Smooth muscle cell (in vitro differentiated cells): ENCODE results near the gene RHAG. TPM values are rescaled to one million over a fixed set of nuclear protein-coding genes. Genes with fewer than 3 reads are reported as not detected.

ENCODE experiments used
- DNase-seq: peaks from one replicate; lab custom pipeline; 2025; ENCODE audit not compliant: unreplicated experiment; lab: John Stamatoyannopoulos, UW
- H2AFZ ChIP-seq: fragments of 200-600 bp; sonication (generic); 2 replicates; pipeline ENCODE4 v1.6.0; 2016; ENCODE audit warnings: antibody characterized with exemption, low read depth, mild to moderate bottlenecking
- H3F3A ChIP-seq: fragments of 200-600 bp; sonication (generic); 2 replicates; pipeline ENCODE4 v1.6.0; 2017; ENCODE audit warnings: antibody characterized with exemption, low read depth
- H3K27ac ChIP-seq: fragments of 200-600 bp; sonication (generic); 2 replicates; pipeline ENCODE4 v1.5.1; 2016; ENCODE audit warnings: low read depth, mild to moderate bottlenecking
- H3K27me3 ChIP-seq: fragments of 200-600 bp; sonication (generic); 2 replicates; pipeline ENCODE4 v1.6.1; 2016; ENCODE audit warnings: low read depth, mild to moderate bottlenecking
- H3K36me3 ChIP-seq: fragments of 200-600 bp; sonication (generic); 2 replicates; pipeline ENCODE4 v1.5.1; 2016; ENCODE audit warnings: low read depth
- H3K4me1 ChIP-seq: fragments of 200-600 bp; sonication (generic); 2 replicates; pipeline ENCODE4 v1.5.1; 2016; ENCODE audit warnings: low read depth
- H3K4me2 ChIP-seq: fragments of 200-600 bp; sonication (generic); 2 replicates; pipeline ENCODE4 v1.6.0; 2016; ENCODE audit warnings: mild to moderate bottlenecking
- H3K4me3 ChIP-seq: fragments of 200-600 bp; sonication (generic); 2 replicates; pipeline ENCODE4 v1.5.1; 2016; ENCODE audit warnings: mild to moderate bottlenecking
- H3K79me2 ChIP-seq: fragments of 200-600 bp; sonication (generic); 2 replicates; pipeline ENCODE4 v1.6.0; 2016; ENCODE audit warnings: low read depth, mild to moderate bottlenecking
- H3K9ac ChIP-seq: fragments of 200-600 bp; sonication (generic); 2 replicates; pipeline ENCODE4 v1.6.0; 2016; ENCODE audit warnings: low read depth
- H3K9me3 ChIP-seq: fragments of 200-600 bp; sonication (generic); replicated peaks from 2 replicates; pipeline ENCODE4 v1.5.1; 2016; ENCODE audit warnings: low read depth
- H4K20me1 ChIP-seq: fragments of 200-600 bp; sonication (generic); 2 replicates; pipeline ENCODE4 v1.6.0; 2016; ENCODE audit warnings: low read depth
- WGBS: methylation state at CpG from one replicate; pipeline ENCODE4 v1.1.7; 2016; ENCODE audit warnings: low lambda C conversion rate; 5-methylcytosine and 5-hydroxymethylcytosine counted together
- polyA plus RNA-seq: library from polyadenylated mRNA; unstranded; fragments of >200 nt; fragmentation: Nextera tagmentation; extraction: Ambion mirVana; gene quantifications from 2 replicates; pipeline ENCODE4 v1.2.1, GENCODE V29; 2016
- total RNA-seq: library from RNA; depleted of rRNA; stranded (reverse); fragments of >200 nt; gene quantifications from 2 replicates; pipeline ENCODE4 v1.2.3, GENCODE V29; 2014
- TF ChIP-seq, protein P1 (sequence below): fragments of 200-600 bp; sonication (generic); IDR thresholded peaks from 2 replicates; pipeline ENCODE4 v1.5.1; 2017; ENCODE audit warnings: borderline replicate concordance, mild to moderate bottlenecking, antibody characterized with exemption; ENCODE audit not compliant: insufficient read depth, poor library complexity, severe bottlenecking

Gene RHAG
- total and polyA plus RNA-seq, 2 experiments from 2014 or later: not detected

DNA sequence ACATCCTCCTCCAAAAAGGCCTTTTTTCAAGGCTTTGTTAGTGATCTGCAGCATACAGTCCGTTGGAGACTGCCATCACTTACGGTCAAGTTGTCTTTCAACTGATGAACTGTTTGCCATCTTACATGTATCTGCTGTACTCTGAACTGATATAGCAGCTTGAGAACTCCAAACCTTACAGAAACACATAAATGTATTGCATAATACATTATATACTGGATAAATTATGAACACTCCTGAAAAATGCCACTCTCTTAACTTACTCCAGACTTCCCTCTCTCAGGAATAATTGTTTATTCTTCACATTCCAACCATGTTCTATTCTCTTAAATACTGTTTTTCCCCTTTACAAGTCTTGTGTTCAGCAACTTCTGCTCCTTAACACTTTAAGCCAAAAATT, 14.6 kb upstream of the RHAG start:
- Histone ChIP-seq H3K4me3 (no peak overlapping the region), H3K27me3 (no peaks in the 10 kb centered on the region), H3K9ac (no peak overlapping the region), H3K4me2 (no peak overlapping the region), H3K4me1 (no peaks in the 10 kb centered on the region), H4K20me1 (no peaks in the 10 kb centered on the region), H3K79me2 (no peaks in the 10 kb centered on the region), H3K9me3 (no peaks in the 10 kb centered on the region), H2AFZ (no peak overlapping the region), H3K27ac (no peak overlapping the region), H3F3A (no peaks in the 10 kb centered on the region), H3K36me3 (no peaks in the 10 kb centered on the region)
- 93% methylated on average over 2 of the region's 2 CpGs for WGBS
- TF ChIP-seq, protein P1, sequence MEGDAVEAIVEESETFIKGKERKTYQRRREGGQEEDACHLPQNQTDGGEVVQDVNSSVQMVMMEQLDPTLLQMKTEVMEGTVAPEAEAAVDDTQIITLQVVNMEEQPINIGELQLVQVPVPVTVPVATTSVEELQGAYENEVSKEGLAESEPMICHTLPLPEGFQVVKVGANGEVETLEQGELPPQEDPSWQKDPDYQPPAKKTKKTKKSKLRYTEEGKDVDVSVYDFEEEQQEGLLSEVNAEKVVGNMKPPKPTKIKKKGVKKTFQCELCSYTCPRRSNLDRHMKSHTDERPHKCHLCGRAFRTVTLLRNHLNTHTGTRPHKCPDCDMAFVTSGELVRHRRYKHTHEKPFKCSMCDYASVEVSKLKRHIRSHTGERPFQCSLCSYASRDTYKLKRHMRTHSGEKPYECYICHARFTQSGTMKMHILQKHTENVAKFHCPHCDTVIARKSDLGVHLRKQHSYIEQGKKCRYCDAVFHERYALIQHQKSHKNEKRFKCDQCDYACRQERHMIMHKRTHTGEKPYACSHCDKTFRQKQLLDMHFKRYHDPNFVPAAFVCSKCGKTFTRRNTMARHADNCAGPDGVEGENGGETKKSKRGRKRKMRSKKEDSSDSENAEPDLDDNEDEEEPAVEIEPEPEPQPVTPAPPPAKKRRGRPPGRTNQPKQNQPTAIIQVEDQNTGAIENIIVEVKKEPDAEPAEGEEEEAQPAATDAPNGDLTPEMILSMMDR: no peak
- DNase-seq: no peak

- H3K36me3 ChIP-seq: no peaks in the 10 kb centered on the region
- TF ChIP-seq, protein P1: no peak
- H2AFZ ChIP-seq: peak overlapping the region; percentile 72
- H3K27ac ChIP-seq: no peak overlapping the region
- H4K20me1 ChIP-seq: no peaks in the 10 kb centered on the region
- 25% methylated on average over 1 of the region's 1 CpG for WGBS
- no peak overlapping the region for H3K9ac ChIP-seq
- no peak overlapping the region for H3K4me3 ChIP-seq
- no peaks in the 10 kb centered on the region for H3K79me2 ChIP-seq
- DNase-seq: no peak
- H3K4me2 ChIP-seq: peak overlapping the region; percentile 13
- H3F3A ChIP-seq: no peaks in the 10 kb centered on the region
- no peaks in the 10 kb centered on the region for H3K27me3 ChIP-seq
- no peaks in the 10 kb centered on the region for H3K9me3 ChIP-seq
- H3K4me1 ChIP-seq: no peaks in the 10 kb centered on the region
These were observed 13.3 kb upstream of the RHAG start for GRCh38 chr6:49649988-49650387.

DNA sequence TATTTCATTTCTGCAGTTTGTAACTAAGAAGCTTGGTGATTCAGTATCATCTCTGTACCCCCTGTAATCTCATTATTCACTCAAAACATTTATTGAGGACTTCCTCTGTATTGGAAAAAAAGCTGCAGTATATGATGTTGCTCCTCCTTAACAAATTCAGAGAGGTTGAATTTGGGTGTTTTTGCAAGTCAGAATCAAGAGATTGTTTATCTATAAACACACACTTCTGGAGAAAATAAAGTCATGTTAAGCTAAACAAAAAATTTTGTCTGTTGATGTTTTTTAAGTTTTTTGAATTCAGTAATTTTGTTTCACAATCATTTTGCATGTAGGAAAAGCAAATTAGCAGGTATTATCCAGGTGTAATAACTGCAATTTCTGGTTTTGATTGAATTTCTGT, 11.4 kb upstream of the RHAG start:
- H3K9me3 ChIP-seq: no peaks in the 10 kb centered on the region
- H2AFZ ChIP-seq: no peak overlapping the region
- no peaks in the 10 kb centered on the region for H3K36me3 ChIP-seq
- TF ChIP-seq, protein P1: no peak
- no peak for DNase-seq
- H3K79me2 ChIP-seq: no peaks in the 10 kb centered on the region
- no peaks in the 10 kb centered on the region for H3K4me1 ChIP-seq
- H3K27ac ChIP-seq: no peak overlapping the region
- H3K27me3 ChIP-seq: no peaks in the 10 kb centered on the region
- H3F3A ChIP-seq: no peaks in the 10 kb centered on the region
- no peaks in the 10 kb centered on the region for H4K20me1 ChIP-seq
- no peak overlapping the region for H3K4me3 ChIP-seq
- no peak overlapping the region for H3K4me2 ChIP-seq
- no peak overlapping the region for H3K9ac ChIP-seq

- no peak overlapping the region for H2AFZ ChIP-seq
- no peak overlapping the region for H3K4me2 ChIP-seq
- WGBS: 88% methylated on average over 2 of the region's 2 CpGs
- no peak overlapping the region for H3K9ac ChIP-seq
- H3K36me3 ChIP-seq: no peaks in the 10 kb centered on the region
- no peaks in the 10 kb centered on the region for H3K27me3 ChIP-seq
- no peak for DNase-seq
- H4K20me1 ChIP-seq: no peaks in the 10 kb centered on the region
- TF ChIP-seq, protein P1: no peak
- no peaks in the 10 kb centered on the region for H3K4me1 ChIP-seq
- H3K4me3 ChIP-seq: no peak overlapping the region
- no peak overlapping the region for H3K27ac ChIP-seq
- no peaks in the 10 kb centered on the region for H3K9me3 ChIP-seq
- no peaks in the 10 kb centered on the region for H3F3A ChIP-seq
- no peaks in the 10 kb centered on the region for H3K79me2 ChIP-seq
These were observed 10.8 kb upstream of the RHAG start for GRCh38 chr6:49647476-49647875.
